Left kidney (tissue), 8 donors: Measurements from ENCODE around the gene RABIF. TPM values are rescaled to one million over a fixed set of nuclear protein-coding genes. Genes with fewer than 3 reads are reported as not detected.
"Not testable (repeated sequence)": the region's sequence is repeated elsewhere in the genome, so short reads cannot be mapped to it uniquely, and the experiment has no call there.

ENCODE experiments used
- DNase-seq: peaks from one replicate; pipeline ENCODE4 v3.0.0-alpha.2; 2013
- long read RNA-seq, 8 donors: transcript quantifications; one replicate each; lab custom pipeline, GENCODE V29; 2026
- polyA plus RNA-seq: library from polyadenylated mRNA; unstranded; fragments of 120-200 nt; gene quantifications from one replicate; pipeline ENCODE4 v1.2.1, GENCODE V29; 2013; ENCODE audit not compliant: insufficient read length

The RABIF gene
- polyA plus RNA-seq, result 11.8 TPM
- long read RNA-seq, donor 1, transcript RABIF-201 (2 exons, 2,430 nt), result major isoform, 13 of 13 reads
- long read RNA-seq, donor 1, partial matches to known transcripts, result 0 of 13 reads
- long read RNA-seq, donor 1, other reads (novel, unspliced or antisense), result 0 of 13 reads
- long read RNA-seq, donor 2, transcript RABIF-201 (2 exons, 2,430 nt), result major isoform, 13 of 13 reads
- long read RNA-seq, donor 2, partial matches to known transcripts, result 0 of 13 reads
- long read RNA-seq, donor 2, other reads (novel, unspliced or antisense), result 0 of 13 reads
- long read RNA-seq, donor 3, transcript RABIF-201 (2 exons, 2,430 nt), result major isoform, 9 of 9 reads
- long read RNA-seq, donor 3, partial matches to known transcripts, result 0 of 9 reads
- long read RNA-seq, donor 3, other reads (novel, unspliced or antisense), result 0 of 9 reads
- long read RNA-seq, donor 4, result 0 reads
- long read RNA-seq, donor 5, transcript RABIF-201 (2 exons, 2,430 nt), result major isoform, 13 of 13 reads
- long read RNA-seq, donor 5, partial matches to known transcripts, result 0 of 13 reads
- long read RNA-seq, donor 5, other reads (novel, unspliced or antisense), result 0 of 13 reads
- long read RNA-seq, donor 6, transcript RABIF-201 (2 exons, 2,430 nt), result major isoform, 12 of 12 reads
- long read RNA-seq, donor 6, partial matches to known transcripts, result 0 of 12 reads
- long read RNA-seq, donor 6, other reads (novel, unspliced or antisense), result 0 of 12 reads
- long read RNA-seq, donor 7, transcript RABIF-201 (2 exons, 2,430 nt), result major isoform, 16 of 16 reads
- long read RNA-seq, donor 7, partial matches to known transcripts, result 0 of 16 reads
- long read RNA-seq, donor 7, other reads (novel, unspliced or antisense), result 0 of 16 reads
- long read RNA-seq, donor 8, transcript RABIF-201 (2 exons, 2,430 nt), result major isoform, 5 of 5 reads
- long read RNA-seq, donor 8, partial matches to known transcripts, result 0 of 5 reads
- long read RNA-seq, donor 8, other reads (novel, unspliced or antisense), result 0 of 5 reads

GRCh38 chr1:202888531-202889360 lies at the start of gene RABIF:
Gene RABIF, minus strand, starts transcription at chr1:202889149. Its CDS starts 51 bp downstream, at chr1:202889098.
- DNase-seq, result peak; percentile 92

- no peak for DNase-seq
Observed at GRCh38 chr1:202938287-202938925, 49.5 kb upstream of the RABIF start.

DNA sequence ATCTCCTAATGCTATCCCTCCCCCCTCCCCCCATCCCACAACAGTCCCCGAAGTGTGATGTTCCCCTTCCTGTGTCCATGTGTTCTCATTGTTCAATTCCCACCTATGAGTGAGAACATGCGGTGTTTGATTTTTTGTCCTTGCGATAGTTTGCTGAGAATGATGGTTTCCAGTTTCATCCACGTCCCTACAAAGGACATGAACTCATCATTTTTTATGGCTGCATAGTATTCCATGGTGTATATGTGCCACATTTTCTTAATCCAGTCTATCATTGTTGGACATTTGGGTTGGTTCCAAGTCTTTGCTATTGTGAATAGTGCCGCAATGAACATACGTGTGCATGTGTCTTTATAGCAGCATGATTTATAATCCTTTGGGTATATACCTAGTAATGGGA lies 47.5 kb upstream of the RABIF start:
- DNase-seq, result not testable (repeated sequence)

- DNase-seq, result no peak
Observed at GRCh38 chr1:202935844-202936243, 46.9 kb upstream of the RABIF start.

- no peak for DNase-seq
Observed at GRCh38 chr1:202934755-202935154, 45.8 kb upstream of the RABIF start.

- DNase-seq, result no peak
Observed at GRCh38 chr1:202932476-202932875, 43.5 kb upstream of the RABIF start.

DNA sequence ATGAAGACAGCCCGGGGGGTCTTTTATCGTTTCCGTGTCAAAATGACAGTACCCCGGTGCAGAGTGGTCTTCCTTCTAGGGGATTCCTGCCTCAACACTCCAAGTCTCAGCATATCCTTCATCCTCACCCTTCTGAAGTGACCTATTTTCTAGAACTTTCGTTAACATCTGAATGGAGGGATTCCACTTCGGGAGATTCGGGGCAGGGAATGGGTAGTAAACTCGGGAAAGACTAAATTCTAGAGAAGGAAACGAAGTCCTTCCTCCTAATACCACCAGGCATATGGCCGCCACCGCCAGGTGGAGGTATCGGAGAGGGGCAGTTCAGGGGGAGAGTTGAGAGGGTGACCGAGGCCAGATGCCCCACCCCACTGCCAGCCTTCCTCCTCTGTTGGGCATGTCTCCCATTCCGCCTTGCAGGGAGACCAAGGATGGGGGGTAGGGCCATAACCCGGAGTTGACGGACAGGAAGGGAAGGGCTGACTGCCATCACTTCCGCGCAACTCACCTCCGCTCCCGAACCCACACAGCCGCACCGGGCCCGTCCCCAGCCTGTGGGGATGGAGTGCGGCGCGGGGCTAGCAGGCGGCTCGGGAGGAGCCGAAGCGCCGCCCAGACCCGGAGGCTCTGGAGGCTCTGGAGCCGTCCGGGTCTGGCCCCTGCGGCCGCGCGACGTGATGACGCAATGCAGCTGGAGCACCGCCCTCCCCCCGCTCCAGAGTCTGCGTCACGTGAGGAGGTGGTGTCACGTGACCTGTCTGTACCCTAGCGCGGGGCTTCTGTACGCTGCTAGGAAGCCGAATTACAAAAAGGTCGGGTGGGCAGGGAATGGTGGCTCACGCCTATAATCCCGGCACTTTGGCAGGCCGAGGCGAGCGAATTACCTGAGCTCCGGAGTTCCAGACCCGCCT lies 37.9 kb upstream of the RABIF start, which contains the start of gene KLHL12:
KLHL12 (minus strand) TSS at position 654 of the 911 bp plus-strand sequence. CDS start 2,072 bp downstream, outside the sequence.
- peak; percentile 95 for DNase-seq

DNA sequence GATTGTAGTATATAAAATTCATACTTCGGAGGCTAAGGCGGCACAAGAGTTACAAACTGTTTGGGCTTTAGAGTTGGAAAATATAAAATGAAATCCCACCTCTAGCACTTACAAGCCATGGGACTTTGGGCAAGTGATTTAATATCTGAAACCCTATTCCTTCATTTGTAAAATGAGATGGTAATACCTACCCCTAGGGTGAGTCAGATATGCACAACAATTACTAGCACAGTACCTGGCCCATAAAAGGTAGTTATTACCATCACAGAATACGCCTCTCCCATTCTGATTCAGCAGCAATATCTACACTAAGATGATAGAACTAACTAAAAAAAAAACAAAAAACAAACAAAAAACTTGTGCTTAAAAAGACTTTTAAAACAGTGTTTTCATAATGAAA lies 34.6 kb upstream of the RABIF start:
- no peak for DNase-seq

DNA sequence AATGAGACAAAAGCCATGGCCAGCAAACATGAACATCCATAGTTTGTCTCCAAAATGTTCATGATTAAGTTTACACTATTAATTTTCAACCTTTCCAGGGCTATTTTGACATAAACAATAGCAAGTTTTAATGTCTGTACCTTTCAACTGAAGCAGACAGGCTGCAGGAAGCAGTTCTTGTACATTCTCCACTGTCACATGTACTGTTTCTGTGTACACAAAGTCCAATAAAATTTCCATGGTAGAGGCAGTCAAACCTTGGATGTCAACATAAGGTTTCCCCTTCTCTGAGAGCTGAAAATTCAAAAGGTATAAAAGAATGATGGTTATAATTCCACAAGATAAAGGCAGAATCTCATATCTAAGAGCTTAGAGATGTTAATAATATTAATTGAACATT lies 30.7 kb upstream of the RABIF start:
- DNase-seq, result no peak

DNA sequence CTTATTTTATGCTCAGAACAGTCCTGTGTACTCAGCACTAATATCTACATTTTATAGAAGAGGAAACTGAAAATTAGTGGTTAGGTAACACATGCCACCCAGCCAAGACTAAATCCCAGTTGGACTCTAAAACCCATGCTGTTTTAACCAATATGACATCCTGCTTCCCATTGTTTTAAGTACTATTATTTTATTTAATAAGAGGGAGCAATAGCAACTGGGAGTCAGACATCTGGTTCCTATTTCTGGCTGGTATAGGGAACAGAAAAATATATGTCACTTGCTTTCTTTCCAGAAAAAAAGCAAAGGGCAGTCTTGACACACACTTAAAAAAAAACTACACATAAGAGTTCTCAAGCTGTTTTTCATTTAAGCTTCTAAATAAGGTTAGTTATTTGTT lies 26.2 kb upstream of the RABIF start:
- DNase-seq, result no peak

GRCh38 chr1:202912476-202912875 lies 23.5 kb upstream of the RABIF start:
- DNase-seq, result not testable (repeated sequence)

GRCh38 chr1:202909494-202909893 lies 20.5 kb upstream of the RABIF start:
- no peak for DNase-seq

- no peak for DNase-seq
Observed at GRCh38 chr1:202908998-202909397, 20.0 kb upstream of the RABIF start.

DNA sequence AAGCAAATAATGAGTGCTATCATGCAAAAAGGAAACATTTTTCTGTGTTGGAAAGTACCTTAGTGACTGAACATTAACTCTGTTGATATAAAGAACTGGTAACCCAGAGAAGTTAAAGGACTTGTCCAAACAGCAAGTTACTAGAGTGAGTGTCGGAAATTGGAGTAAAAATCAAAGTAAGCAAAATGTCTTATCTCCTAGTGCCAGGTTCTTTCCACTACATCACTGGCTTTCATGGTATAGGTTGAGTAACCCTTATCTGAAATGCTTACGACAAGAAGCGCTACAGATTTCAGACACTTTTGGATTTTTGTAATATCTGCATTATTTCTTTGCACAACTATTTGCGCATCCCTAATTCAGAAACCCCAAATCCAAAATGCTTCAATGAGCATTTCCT lies 16.4 kb upstream of the RABIF start:
- DNase-seq, result no peak

DNA sequence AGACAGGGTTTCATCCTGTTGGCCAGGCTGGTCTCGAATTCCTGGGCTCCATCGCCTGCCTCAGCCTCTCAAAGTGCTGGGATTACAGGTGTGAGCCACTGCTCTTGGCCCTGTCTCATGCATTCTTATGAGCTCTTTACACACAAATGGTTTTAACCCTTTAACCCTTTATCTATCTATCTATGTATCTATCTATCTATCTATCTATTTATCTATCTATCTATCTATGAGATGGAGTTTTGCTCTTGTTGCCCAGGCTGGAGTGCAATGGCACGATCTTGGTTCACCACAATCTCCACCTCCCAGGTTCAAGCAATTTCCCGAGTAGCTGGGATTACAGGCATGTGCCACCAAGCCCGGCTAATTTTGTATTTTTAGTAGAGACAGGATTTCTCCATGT lies 14.9 kb upstream of the RABIF start:
- not testable (repeated sequence) for DNase-seq

- DNase-seq, result no peak
Observed at GRCh38 chr1:202901555-202901954, 12.6 kb upstream of the RABIF start.

DNA sequence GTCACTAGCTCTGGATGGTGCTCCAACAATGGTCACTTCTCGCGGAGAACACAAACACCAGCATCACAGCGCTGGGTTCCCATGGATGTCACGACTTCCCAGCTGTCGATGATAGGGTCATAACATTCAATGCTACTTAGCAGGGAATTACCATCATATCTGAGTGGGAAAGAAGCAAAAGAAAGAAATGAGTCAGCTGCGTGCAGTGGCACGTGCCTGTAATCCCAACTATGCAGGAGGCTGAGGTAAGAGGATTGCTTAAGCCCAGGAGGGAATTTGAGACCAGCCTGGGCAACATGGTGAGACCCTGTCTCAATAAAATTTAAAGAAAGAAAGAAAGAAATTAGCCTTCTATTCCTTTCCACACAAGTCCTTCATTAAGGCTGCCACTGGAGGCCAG lies 3.6 kb upstream of the RABIF start:
- no peak for DNase-seq

- DNase-seq, result no peak
Observed at GRCh38 chr1:202890392-202890791, 1.4 kb upstream of the RABIF start.

DNA sequence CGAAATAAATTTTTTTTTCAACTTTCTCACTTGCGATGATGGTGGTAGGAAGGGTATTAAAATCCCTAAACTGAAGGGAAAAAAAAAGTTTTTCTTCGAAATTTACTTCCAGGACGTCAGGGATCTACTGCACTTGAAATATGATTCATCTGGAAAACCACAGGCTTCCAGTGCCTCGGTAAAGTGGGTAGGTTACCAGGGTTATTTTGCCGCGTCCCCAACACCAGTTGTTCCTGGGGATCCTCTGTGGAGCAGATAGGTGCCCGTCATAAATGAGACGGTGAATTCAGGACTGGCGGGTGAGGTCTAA lies 773 bp downstream of the RABIF start:
- DNase-seq, result no peak

- DNase-seq, result no peak
Observed at GRCh38 chr1:202880961-202881460, 7.9 kb downstream of the RABIF start.
